GM21576 (cell line): Measurements from ENCODE around the gene COPE.
"Not testable (repeated sequence)": the region's sequence is repeated elsewhere in the genome, so short reads cannot be mapped to it uniquely, and the experiment has no call there.

Source experiments
- ATAC-seq: cut with Tn5 transposase; IDR thresholded peaks from one replicate; pipeline ENCODE4 v1.9.1; 2021; ENCODE audit warnings: mild to moderate bottlenecking, moderate library complexity; ENCODE audit not compliant: unreplicated experiment

COPE gene

GRCh38 chr19:18919086-18919899 lies at the start of gene COPE, which contains the start of gene DDX49:
Gene COPE, minus strand, starts transcription at chr19:18919387. Its CDS starts 39 bp downstream, at chr19:18919348.
Gene DDX49, plus strand, starts transcription at chr19:18919715. Its CDS starts 27 bp downstream, at chr19:18919742.
- ATAC-seq = peak; percentile 91

DNA sequence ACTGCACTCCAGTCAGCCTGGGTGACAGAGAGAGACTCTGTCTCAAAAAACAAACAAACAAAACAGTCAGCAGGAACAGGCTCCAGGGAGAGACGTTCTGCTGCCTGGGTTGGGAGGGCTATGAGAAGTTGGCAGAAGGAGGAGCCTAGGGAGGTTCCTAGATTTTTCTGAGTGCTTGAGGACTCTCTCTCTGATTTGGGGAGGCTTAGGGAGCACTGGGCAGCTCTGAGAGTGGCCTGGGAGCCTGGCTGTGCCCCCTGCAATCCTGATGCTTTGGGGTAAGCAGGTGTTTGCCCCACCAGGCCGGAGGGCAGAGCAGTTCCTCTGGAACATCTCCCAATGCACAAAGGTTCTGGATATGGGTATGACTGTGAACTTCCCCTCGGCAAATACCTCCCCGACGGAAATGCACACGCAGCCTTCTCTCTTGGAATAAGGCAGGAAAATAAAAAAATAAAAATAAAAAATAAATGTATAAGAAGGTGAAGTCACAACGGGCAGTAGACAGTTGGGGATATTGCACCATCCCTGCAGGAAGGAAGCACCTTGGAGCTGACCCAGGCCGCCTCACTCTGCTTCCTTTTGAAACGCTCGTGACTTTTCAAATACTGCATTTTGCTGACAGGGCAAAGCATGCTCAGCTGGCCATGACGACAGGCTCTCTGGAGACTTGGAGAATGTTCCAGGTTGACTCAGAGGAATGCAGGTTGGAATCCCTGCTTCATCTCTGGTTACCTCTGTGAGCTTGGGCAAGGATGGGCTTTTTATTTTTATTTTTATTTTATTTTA lies 48.4 kb upstream of the COPE start:
- ATAC-seq = no peak

GRCh38 chr19:18966307-18966706 lies 47.1 kb upstream of the COPE start:
- no peak for ATAC-seq

- no peak for ATAC-seq
These were observed 44.9 kb upstream of the COPE start for GRCh38 chr19:18964121-18964520.

GRCh38 chr19:18961767-18962620 lies 42.8 kb upstream of the COPE start:
- no peak for ATAC-seq

GRCh38 chr19:18960370-18960769 lies 41.2 kb upstream of the COPE start:
- ATAC-seq = no peak

DNA sequence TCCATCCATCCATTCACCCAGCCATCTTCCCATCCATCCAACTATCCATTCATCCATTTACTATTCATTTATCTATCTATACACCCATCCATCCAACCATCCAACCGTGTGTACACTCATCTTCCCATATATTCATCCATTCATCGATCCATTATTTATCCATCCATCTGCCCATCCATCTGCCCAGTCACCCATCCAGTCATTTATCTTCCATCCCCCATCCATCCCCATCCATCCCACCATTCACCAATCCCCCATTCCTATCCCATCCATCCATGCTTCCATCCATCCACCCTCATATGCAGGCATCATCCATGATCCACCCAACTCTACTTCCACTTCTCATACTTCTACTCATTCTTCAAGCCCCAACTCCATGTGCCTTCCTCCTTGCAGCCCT lies 35.9 kb upstream of the COPE start:
- ATAC-seq = no peak

- ATAC-seq = no peak
These were observed 34.9 kb upstream of the COPE start for GRCh38 chr19:18954094-18954493.

GRCh38 chr19:18952364-18953003 lies 33.3 kb upstream of the COPE start:
- not testable (repeated sequence) for ATAC-seq

DNA sequence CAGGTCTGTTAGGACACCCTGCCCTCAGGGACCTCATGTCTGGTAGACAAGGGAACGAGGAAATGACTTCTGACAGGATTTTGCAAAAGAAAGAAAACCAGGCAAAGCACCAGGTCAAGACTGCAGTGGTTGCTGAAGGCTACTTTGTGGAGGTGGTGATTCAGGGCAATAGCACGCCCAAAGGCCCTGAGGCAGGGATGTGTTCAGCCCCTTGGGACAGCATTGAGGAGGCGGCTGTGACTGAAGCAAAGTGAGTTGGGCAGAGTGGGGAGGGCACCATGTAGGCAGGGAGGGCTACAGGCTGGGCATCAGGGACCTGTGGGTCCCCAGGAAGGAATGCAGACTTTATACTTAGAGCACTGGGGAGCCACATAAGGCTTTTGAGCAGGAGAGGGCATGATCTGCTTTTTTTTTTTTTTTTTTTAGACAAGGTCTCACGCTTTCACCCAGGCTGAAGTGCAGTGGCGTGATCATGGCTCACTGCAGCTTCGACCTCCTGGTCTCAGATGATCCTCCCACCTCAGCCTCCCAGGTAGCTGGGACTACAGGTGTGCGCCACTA lies 32.6 kb upstream of the COPE start:
- no peak for ATAC-seq

DNA sequence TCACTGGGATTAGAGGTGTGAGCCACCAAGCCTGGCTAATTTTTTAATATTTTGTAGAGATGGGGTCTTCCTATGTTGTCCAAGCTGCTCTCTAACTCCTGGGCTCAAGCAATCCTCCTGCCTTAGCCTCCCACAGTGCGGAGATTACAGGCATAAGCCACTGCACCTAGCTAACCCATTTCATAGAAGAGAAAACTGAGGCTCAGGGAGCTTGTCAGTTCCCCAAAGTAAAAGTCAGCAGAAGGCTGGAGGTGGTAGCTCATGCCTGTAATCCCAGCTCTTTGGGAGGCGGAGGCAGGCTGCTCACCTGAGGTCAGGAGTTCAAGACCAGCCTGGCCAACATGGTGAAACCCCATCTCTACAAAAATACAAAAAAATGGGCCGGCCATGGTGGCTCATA lies 30.7 kb upstream of the COPE start:
- no peak for ATAC-seq

GRCh38 chr19:18948976-18949356 lies 29.8 kb upstream of the COPE start:
- ATAC-seq = no peak

GRCh38 chr19:18948075-18948975 lies 29.1 kb upstream of the COPE start:
- ATAC-seq = no peak

GRCh38 chr19:18946918-18947317 lies 27.7 kb upstream of the COPE start:
- ATAC-seq = no peak

GRCh38 chr19:18946335-18946734 lies 27.1 kb upstream of the COPE start:
- no peak for ATAC-seq

DNA sequence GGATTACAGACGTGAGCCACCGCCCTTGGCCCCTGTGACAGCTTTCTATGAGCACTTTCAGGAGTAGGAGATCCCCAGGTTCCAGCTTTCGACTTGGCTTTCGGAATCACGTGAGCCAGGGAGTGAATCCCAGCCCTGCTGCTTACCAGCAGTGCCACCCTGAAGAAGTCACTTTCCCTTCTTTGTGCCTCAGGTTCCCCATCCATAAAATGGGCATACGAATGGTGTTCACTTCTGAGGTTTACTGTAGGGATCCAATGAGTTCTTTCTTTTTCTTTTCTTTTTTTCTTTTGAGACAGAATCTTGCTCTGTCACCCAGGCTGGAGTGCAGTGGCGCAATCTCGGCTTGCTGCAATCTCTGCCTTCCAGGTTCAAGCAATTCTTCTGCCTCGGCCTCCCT lies 26.1 kb upstream of the COPE start:
- ATAC-seq = no peak

DNA sequence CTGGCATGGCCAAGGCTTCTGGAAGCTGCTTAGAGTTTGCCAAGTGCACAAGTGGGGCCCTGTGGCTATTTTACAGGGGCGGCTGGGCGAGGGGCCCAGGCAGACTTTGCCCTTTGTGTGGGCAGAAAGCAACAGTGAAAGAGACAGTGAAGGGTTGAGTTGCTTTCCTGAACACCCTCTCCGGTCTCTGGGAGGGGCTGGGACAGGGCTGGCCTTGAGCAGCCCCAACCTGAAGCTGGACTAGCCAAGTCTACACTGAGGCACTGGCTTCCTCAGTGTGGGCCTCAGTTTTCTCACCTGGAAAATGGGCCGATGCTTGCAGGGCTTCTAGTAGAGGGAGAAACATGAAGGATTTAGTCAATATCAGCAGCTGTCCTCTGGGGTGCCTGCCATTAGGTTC lies 24.3 kb upstream of the COPE start:
- ATAC-seq = no peak

- no peak for ATAC-seq
These were observed 23.5 kb upstream of the COPE start for GRCh38 chr19:18942692-18943091.

- ATAC-seq = no peak
These were observed 22.6 kb upstream of the COPE start for GRCh38 chr19:18941628-18942354.
